Ascending aorta (tissue), 2 donors: ENCODE results near the gene CATSPER3. TPM values are rescaled to one million over a fixed set of nuclear protein-coding genes. Genes with fewer than 3 reads are reported as not detected.

Source experiments
- DNase-seq, 2 donors: peaks; one replicate each; pipeline ENCODE4 v3.0.0-alpha.2; 2019; ENCODE audit warnings: low spot score in 2 of 2
- H3K27ac ChIP-seq, 2 donors: fragments of 200-600 bp; sonication (generic); one replicate each; pipeline ENCODE4 v1.5.1; 2016 to 2017; ENCODE audit warnings: mild to moderate bottlenecking in 1 of 2
- H3K27me3 ChIP-seq: fragments of 200-600 bp; sonication (generic); one replicate; pipeline ENCODE4 v1.5.1; 2017
- H3K36me3 ChIP-seq, 2 donors: fragments of 200-600 bp; sonication (generic); one replicate each; pipeline ENCODE4 v1.5.1; 2016
- H3K4me1 ChIP-seq, 2 donors: fragments of 200-600 bp; sonication (generic); one replicate each; pipeline ENCODE4 v1.5.1; 2016 to 2017; ENCODE audit warnings: mild to moderate bottlenecking in 1 of 2
- H3K4me3 ChIP-seq, 2 donors: fragments of 200-600 bp; sonication (generic); one replicate each; pipeline ENCODE4 v1.5.1; 2016 to 2017; ENCODE audit warnings: mild to moderate bottlenecking in 1 of 2
- H3K9me3 ChIP-seq, 2 donors: fragments of 200-600 bp; sonication (generic); one replicate each; pipeline ENCODE4 v1.5.1; 2016
- CTCF ChIP-seq, 3 experiments: fragments of 200-600 bp in 2 of 3; fragments of 450-650 bp in 1 of 3; sonication (generic) in 2 of 3; IDR thresholded peaks; one replicate each; pipeline ENCODE4 v1.5.1; 2016 to 2019; ENCODE audit warnings: antibody characterized with exemption in 3 of 3, mild to moderate bottlenecking in 1 of 3, moderate library complexity in 1 of 3
- intact Hi-C: fragments of 100-400 bp; cut with DNase I; formaldehyde crosslinking; loops from one replicate; pipeline ENCODE4 v1.15.1; 2023
- total RNA-seq: library from RNA; depleted of rRNA; stranded (reverse); fragments of >200 nt; gene quantifications from one replicate; pipeline ENCODE4 v1.1.0, GENCODE V29; 2016

Gene CATSPER3
- total RNA-seq, 1 donor from 2014 or later: not detected

- Histone ChIP-seq H3K36me3 (no peaks in the 10 kb centered on the region), H3K27me3 (no peaks in the 10 kb centered on the region), H3K4me1 (no peaks in the 10 kb centered on the region), H3K9me3 (no peaks in the 10 kb centered on the region), H3K4me3 (no peak overlapping the region), H3K27ac (no peak overlapping the region)
- intact Hi-C loops: no loop called here
- no peak for TF ChIP-seq CTCF (IDR thresholded peaks at IDR 0.05)
- no peak for DNase-seq
Observed at GRCh38 chr5:135045488-135045887, 77.8 kb downstream of the CATSPER3 start.

- Histone ChIP-seq H3K4me3 (no peak overlapping the region), H3K4me1 (no peaks in the 10 kb centered on the region), H3K36me3 (no peaks in the 10 kb centered on the region), H3K27ac (no peak overlapping the region), H3K27me3 (no peaks in the 10 kb centered on the region), H3K9me3 (no peaks in the 10 kb centered on the region)
- DNase-seq: no peak
- intact Hi-C loops: no loop called here
- no peak for TF ChIP-seq CTCF (IDR thresholded peaks at IDR 0.05)
Observed at GRCh38 chr5:135046661-135047346, 79.1 kb downstream of the CATSPER3 start.

GRCh38 chr5:135047347-135047695 lies 79.6 kb downstream of the CATSPER3 start:
- H3K4me1 ChIP-seq: no peaks in the 10 kb centered on the region
- intact Hi-C loops: no loop called here
- H3K27ac ChIP-seq: no peak overlapping the region
- DNase-seq: no peak
- H3K36me3 ChIP-seq: no peaks in the 10 kb centered on the region
- no peak for TF ChIP-seq CTCF (IDR thresholded peaks at IDR 0.05)
- H3K27me3 ChIP-seq: no peaks in the 10 kb centered on the region
- no peaks in the 10 kb centered on the region for H3K9me3 ChIP-seq
- no peak overlapping the region for H3K4me3 ChIP-seq

- no peak for DNase-seq
- no peaks in the 10 kb centered on the region for H3K27me3 ChIP-seq
Observed at GRCh38 chr5:135048286-135048685, 80.6 kb downstream of the CATSPER3 start.

GRCh38 chr5:135048930-135049329 lies 81.2 kb downstream of the CATSPER3 start:
- no peaks in the 10 kb centered on the region for H3K4me1 ChIP-seq
- H3K27ac ChIP-seq: no peak overlapping the region
- no peaks in the 10 kb centered on the region for H3K27me3 ChIP-seq
- TF ChIP-seq CTCF (IDR thresholded peaks at IDR 0.05): no peak
- DNase-seq: no peak
- intact Hi-C loops: no loop called here
- H3K36me3 ChIP-seq: no peaks in the 10 kb centered on the region
- H3K4me3 ChIP-seq: no peak overlapping the region
- no peaks in the 10 kb centered on the region for H3K9me3 ChIP-seq

More at GRCh38 chr5:135048286-135048685, 80.6 kb downstream of the CATSPER3 start:
- no peak overlapping the region for H3K27ac ChIP-seq
- H3K4me3 ChIP-seq: no peak overlapping the region
- H3K36me3 ChIP-seq: no peaks in the 10 kb centered on the region
- no peaks in the 10 kb centered on the region for H3K9me3 ChIP-seq
- H3K4me1 ChIP-seq: no peaks in the 10 kb centered on the region
- intact Hi-C loops: no loop called here
- TF ChIP-seq CTCF (IDR thresholded peaks at IDR 0.05): no peak
